ENCODE results near the gene CFAP410.

Gene CFAP410

DNA sequence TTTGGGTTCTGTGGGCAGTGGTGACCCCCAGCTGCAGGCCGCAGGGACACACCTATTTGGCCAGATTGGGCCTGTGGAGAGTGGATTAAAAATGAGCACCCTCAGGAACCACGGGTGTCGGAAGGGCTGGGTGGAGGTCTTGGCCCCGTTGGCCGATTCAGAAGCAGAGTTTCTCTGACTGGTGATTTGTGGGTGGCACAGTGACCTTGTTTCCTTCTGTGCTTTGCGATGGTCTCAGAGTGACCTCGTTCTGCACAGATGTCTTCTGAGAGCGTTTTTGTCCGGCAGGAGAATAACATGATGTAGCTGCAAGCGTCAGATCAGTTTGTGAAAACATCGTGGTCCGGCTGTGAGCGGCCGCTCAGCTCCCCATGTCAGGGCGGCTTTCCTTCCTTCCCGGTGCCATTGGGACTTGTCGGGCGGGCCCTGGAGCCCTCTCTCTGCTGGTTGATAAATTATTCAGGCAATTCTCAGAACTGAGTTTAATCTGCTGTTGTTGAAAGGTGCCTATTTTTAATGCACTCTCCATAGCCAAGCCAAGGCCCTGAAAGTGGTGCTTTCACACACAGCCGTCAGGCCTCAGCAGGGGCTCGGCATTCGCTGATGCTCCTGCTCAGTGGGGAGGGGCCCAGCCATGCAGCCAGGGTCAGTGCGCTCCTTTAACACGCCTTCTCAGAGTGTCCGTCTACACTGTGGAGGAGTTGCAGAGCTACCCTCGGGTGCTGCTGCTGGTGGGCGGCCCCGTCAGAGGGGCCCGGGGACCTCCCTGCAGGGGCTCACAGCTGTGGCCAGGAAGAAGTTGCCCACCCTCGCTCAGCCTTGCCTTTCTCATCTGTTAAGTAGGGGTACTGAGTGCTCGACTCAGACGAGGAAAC, 41.0 kb upstream of the CFAP410 start:
- TF ChIP-seq, protein P1, sequence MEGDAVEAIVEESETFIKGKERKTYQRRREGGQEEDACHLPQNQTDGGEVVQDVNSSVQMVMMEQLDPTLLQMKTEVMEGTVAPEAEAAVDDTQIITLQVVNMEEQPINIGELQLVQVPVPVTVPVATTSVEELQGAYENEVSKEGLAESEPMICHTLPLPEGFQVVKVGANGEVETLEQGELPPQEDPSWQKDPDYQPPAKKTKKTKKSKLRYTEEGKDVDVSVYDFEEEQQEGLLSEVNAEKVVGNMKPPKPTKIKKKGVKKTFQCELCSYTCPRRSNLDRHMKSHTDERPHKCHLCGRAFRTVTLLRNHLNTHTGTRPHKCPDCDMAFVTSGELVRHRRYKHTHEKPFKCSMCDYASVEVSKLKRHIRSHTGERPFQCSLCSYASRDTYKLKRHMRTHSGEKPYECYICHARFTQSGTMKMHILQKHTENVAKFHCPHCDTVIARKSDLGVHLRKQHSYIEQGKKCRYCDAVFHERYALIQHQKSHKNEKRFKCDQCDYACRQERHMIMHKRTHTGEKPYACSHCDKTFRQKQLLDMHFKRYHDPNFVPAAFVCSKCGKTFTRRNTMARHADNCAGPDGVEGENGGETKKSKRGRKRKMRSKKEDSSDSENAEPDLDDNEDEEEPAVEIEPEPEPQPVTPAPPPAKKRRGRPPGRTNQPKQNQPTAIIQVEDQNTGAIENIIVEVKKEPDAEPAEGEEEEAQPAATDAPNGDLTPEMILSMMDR (conservative IDR thresholded peaks at IDR 0.05; ENCODE audit: control insufficient read depth, insufficient read depth, low read depth, low read length): no peak
- H3K4me3 ChIP-seq (ENCODE audit: control insufficient read depth, low read depth, low read length): no peak overlapping the region
- no peak for DNase-seq (ENCODE audit: low read depth)

DNA sequence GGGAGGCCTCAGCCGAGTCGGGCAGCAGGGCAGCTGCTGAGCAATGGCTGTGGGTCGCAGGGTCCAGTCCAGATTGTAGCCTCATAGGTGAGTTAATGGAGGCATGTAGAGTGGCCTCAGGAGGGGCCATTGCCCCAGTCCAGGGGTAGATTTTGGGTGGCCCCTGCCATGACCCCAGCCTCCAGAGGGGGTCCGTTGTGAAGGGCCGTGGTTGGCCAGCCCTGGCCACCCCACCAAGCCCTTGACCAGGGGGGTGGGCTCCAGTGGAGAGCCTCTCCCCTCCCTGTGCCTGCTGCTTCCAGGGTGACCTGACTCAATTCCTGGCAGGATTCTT, 40.3 kb upstream of the CFAP410 start:
- no peak for DNase-seq (ENCODE audit: low read depth)
- TF ChIP-seq, protein P1 (conservative IDR thresholded peaks at IDR 0.05; ENCODE audit: control insufficient read depth, insufficient read depth, low read depth, low read length): no peak
- H3K4me3 ChIP-seq (ENCODE audit: control insufficient read depth, low read depth, low read length): no peak overlapping the region

DNA sequence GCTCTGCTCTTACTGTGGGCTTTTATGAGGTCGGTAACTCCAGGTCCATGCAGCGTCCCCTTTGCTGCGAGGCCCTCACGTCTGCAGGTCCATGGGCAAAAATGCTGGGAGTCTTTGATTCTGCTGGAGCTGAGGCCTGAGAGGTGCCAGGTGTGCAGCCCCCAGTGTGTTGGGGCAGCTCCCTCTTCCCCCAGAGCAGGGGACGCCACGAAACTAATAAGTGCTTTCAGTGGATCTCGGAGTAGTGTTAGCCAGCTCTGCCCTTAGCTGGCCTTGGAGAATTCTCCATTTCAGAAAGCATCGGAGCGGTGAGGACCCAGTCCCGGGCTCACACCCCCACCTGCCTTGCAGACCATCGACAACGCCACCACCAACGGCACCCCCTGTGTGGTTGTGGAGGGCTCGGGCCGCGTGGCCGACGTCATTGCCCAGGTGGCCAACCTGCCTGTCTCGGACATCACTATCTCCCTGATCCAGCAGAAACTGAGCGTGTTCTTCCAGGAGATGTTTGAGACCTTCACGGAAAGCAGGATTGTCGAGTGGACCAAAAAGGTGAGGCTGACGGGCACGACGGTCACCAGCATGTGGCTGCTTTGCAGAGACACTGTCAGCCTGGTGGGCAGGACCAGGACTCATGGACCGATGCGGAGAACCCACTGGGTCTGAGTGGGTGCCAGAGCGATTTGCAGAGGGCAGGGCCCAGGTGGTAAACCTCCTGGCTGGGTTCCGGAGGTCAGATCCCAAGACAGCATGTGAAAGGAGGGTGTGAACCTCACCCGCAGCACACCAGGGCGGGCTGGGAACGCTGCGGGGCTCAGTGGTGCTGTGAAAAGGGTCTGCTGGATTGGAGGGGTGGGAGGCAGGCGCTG, 39.7 kb upstream of the CFAP410 start:
- TF ChIP-seq, protein P1 (conservative IDR thresholded peaks at IDR 0.05; ENCODE audit: control insufficient read depth, insufficient read depth, low read depth, low read length): no peak
- no peak overlapping the region for H3K4me3 ChIP-seq (ENCODE audit: control insufficient read depth, low read depth, low read length)
- no peak for DNase-seq (ENCODE audit: low read depth)

DNA sequence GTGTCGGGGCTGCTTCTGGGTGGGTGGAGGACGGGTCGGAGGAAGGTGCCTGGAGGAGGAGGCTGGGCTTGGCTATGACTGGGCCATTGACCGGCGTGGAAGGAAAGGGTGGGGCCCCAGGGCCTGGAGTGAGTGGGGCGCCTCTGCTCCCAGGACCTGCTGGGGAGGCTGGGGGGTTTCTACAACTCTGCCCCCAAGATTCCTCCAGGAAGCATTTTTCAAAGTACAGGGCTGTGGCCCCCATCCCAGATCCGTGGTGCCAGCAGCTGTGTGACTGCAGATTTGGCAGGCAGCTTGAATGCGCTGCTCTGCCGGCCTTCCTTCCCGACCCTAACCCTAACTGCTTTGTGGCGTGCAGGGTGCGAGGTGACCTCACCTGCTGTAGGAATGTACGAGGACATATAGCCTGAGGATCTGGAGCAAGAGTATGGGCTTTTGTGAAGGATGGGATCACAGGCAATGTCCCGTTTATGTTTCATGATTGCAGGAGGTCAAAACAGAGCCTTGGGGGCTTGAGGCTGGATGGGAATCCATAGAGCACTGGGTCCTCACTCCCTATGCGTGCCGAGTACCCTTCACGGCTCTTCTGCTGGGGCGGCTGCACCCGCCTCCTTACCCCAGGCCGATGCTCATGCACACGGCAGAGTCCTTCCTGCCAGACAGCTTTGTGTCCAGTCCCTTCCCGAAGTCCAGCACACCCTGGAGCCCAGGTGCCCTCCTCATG, 38.9 kb upstream of the CFAP410 start:
- TF ChIP-seq, protein P1 (conservative IDR thresholded peaks at IDR 0.05; ENCODE audit: control insufficient read depth, insufficient read depth, low read depth, low read length): no peak
- no peak for DNase-seq (ENCODE audit: low read depth)
- no peak overlapping the region for H3K4me3 ChIP-seq (ENCODE audit: control insufficient read depth, low read depth, low read length)

DNA sequence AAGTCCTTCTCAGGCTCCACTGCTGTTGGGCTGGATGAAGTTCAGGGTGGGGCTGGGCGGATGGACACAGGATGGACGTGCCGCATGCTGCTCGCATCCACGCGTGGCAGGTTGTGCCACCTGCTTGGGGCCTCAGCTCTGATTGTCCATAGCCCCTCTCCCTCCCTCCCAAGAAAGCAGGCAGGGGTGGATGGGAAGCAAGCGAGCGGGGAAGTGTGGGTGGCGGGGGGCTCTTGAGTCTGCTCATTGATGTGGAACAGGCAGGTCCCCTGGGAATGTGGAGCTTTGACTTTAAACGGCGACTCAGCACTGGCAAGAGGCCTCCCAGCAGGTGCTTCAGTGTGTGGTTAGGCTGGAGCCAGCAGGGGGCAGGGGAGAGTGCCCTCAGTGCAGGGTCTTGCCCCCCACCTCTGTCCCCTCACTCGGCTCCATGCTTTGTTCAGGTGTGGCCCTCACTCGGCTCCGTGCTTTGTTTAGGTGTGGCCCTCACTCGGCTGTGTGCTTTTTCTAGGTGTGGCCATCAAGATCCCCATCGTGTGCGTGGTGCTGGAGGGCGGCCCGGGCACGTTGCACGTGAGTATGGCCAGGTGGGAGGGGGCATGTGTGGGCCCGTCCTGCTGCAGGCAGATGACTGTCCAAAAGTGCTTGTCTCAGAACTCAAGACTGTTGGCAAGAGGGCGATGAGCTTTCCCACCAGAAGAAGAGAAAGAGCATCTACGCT, 38.2 kb upstream of the CFAP410 start:
- no peak for DNase-seq (ENCODE audit: low read depth)
- no peak overlapping the region for H3K4me3 ChIP-seq (ENCODE audit: control insufficient read depth, low read depth, low read length)
- TF ChIP-seq, protein P1 (conservative IDR thresholded peaks at IDR 0.05; ENCODE audit: control insufficient read depth, insufficient read depth, low read depth, low read length): no peak

DNA sequence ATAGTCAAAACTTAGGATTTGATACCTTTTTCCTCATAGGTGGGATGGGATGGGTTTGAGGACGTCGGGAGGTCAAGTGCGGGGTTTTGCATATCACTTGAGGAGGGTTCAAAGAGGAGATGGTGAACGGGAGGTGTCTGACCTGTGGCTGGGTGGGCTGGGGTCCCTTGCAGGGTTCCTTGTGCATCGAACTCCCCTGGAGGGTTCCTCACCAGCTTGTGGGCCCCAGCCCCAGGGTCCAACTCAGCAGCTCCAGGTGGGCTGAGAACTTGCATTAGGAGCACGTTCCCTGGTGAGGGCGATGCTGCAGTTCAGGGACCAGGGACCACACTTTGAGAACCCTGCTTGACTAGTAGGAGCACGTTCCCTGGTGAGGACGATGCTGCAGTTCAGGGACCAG, 37.4 kb upstream of the CFAP410 start:
- TF ChIP-seq, protein P1 (conservative IDR thresholded peaks at IDR 0.05; ENCODE audit: control insufficient read depth, insufficient read depth, low read depth, low read length): no peak
- no peak overlapping the region for H3K4me3 ChIP-seq (ENCODE audit: control insufficient read depth, low read depth, low read length)
- no peak for DNase-seq (ENCODE audit: low read depth)
